Stimulated activated memory B cell treated with anti-CD40 and anti-IgM and Interleukin-4, amounts not matched to agents 10 μg/mL and 1 μg/mL and 100 μg/mL, for 72 hours (primary cell): ENCODE data around the gene WASHC3.

Experiments
- ATAC-seq: fragments of 150-1000 bp; cut with Tn5 transposase; 2 replicates; pipeline ENCODE4 v1.10.0; 2021
- H3K27ac Mint-ChIP-seq: one replicate; pipeline ENCODE4 v1.8.0; 2022; ENCODE audit warnings: mild to moderate bottlenecking, mixed read lengths
- H3K27me3 Mint-ChIP-seq: one replicate; pipeline ENCODE4 v1.8.0; 2022; ENCODE audit warnings: mixed read lengths
- H3K36me3 Mint-ChIP-seq: one replicate; pipeline ENCODE4 v1.8.0; 2022; ENCODE audit warnings: mixed read lengths
- H3K4me1 Mint-ChIP-seq: one replicate; pipeline ENCODE4 v1.8.0; 2022; ENCODE audit warnings: mixed read lengths
- H3K4me3 Mint-ChIP-seq: one replicate; pipeline ENCODE4 v1.8.0; 2022; ENCODE audit warnings: mild to moderate bottlenecking, moderate library complexity, mixed read lengths
- H3K9me3 Mint-ChIP-seq: one replicate; pipeline ENCODE4 v1.8.0; 2022; ENCODE audit warnings: mixed read lengths

Gene WASHC3

GRCh38 chr12:102061096-102061559, 663 bp downstream of the WASHC3 start:
- Mint-ChIP-seq H3K27ac (peak overlapping the region; percentile 97), H3K27me3 (no peaks in the 10 kb centered on the region), H3K4me1 (peaks cover 16% of the 10 kb centered on the region), H3K9me3 (no peaks in the 10 kb centered on the region), H3K4me3 (peak overlapping the region; percentile 95), H3K36me3 (peaks cover 34% of the 10 kb centered on the region)
- peak; percentile 79 for ATAC-seq

- H3K9me3 Mint-ChIP-seq: no peaks in the 10 kb centered on the region
- H3K4me1 Mint-ChIP-seq: peaks cover 22% of the 10 kb centered on the region
- H3K4me3 Mint-ChIP-seq: no peak overlapping the region
- no peaks in the 10 kb centered on the region for H3K27me3 Mint-ChIP-seq
- H3K27ac Mint-ChIP-seq: no peak overlapping the region
- no peak for ATAC-seq
- peaks cover 52% of the 10 kb centered on the region for H3K36me3 Mint-ChIP-seq
These were observed 2.4 kb downstream of the WASHC3 start for GRCh38 chr12:102059343-102059742.

- H3K9me3 Mint-ChIP-seq: no peaks in the 10 kb centered on the region
- ATAC-seq: no peak
- H3K36me3 Mint-ChIP-seq: peaks cover 63% of the 10 kb centered on the region
- H3K4me3 Mint-ChIP-seq: no peak overlapping the region
- H3K27ac Mint-ChIP-seq: no peak overlapping the region
- H3K4me1 Mint-ChIP-seq: peaks cover 53% of the 10 kb centered on the region
- H3K27me3 Mint-ChIP-seq: no peaks in the 10 kb centered on the region
These were observed 7.4 kb downstream of the WASHC3 start for GRCh38 chr12:102054345-102054744.

- Mint-ChIP-seq H3K4me1 (peaks cover 47% of the 10 kb centered on the region), H3K27me3 (no peaks in the 10 kb centered on the region), H3K27ac (no peak overlapping the region), H3K4me3 (no peak overlapping the region), H3K9me3 (no peaks in the 10 kb centered on the region), H3K36me3 (peaks cover 52% of the 10 kb centered on the region)
- no peak for ATAC-seq
These were observed 8.8 kb downstream of the WASHC3 start for GRCh38 chr12:102053062-102053349.

GRCh38 chr12:102052192-102053061, 9.4 kb downstream of the WASHC3 start:
- Mint-ChIP-seq H3K27ac (peak overlapping the region; percentile 25), H3K9me3 (no peaks in the 10 kb centered on the region), H3K4me3 (no peak overlapping the region), H3K27me3 (no peaks in the 10 kb centered on the region), H3K36me3 (peaks cover 47% of the 10 kb centered on the region), H3K4me1 (peaks cover 42% of the 10 kb centered on the region)
- ATAC-seq: no peak

GRCh38 chr12:102051431-102051965, 10.3 kb downstream of the WASHC3 start:
- peak overlapping the region; percentile 25 for H3K27ac Mint-ChIP-seq
- no peak overlapping the region for H3K4me3 Mint-ChIP-seq
- H3K27me3 Mint-ChIP-seq: no peaks in the 10 kb centered on the region
- ATAC-seq: no peak
- H3K4me1 Mint-ChIP-seq: peaks cover 37% of the 10 kb centered on the region
- no peaks in the 10 kb centered on the region for H3K9me3 Mint-ChIP-seq
- H3K36me3 Mint-ChIP-seq: peaks cover 37% of the 10 kb centered on the region

- no peaks in the 10 kb centered on the region for H3K27me3 Mint-ChIP-seq
- H3K4me3 Mint-ChIP-seq: no peak overlapping the region
- peak overlapping the region; percentile 25 for H3K27ac Mint-ChIP-seq
- ATAC-seq: no peak
- peaks cover 31% of the 10 kb centered on the region for H3K36me3 Mint-ChIP-seq
- H3K4me1 Mint-ChIP-seq: peaks cover 36% of the 10 kb centered on the region
- H3K9me3 Mint-ChIP-seq: no peaks in the 10 kb centered on the region
These were observed 10.9 kb downstream of the WASHC3 start for GRCh38 chr12:102050660-102051430.

- H3K4me1 Mint-ChIP-seq: no peaks in the 10 kb centered on the region
- no peak overlapping the region for H3K27ac Mint-ChIP-seq
- ATAC-seq: no peak
- no peak overlapping the region for H3K4me3 Mint-ChIP-seq
- no peaks in the 10 kb centered on the region for H3K9me3 Mint-ChIP-seq
- H3K27me3 Mint-ChIP-seq: no peaks in the 10 kb centered on the region
- peaks cover 6% of the 10 kb centered on the region for H3K36me3 Mint-ChIP-seq
These were observed 17.9 kb downstream of the WASHC3 start for GRCh38 chr12:102043928-102044327.

- Mint-ChIP-seq H3K4me3 (no peak overlapping the region), H3K27ac (no peak overlapping the region), H3K9me3 (no peaks in the 10 kb centered on the region), H3K27me3 (no peaks in the 10 kb centered on the region), H3K36me3 (peaks cover 53% of the 10 kb centered on the region), H3K4me1 (no peaks in the 10 kb centered on the region)
- no peak for ATAC-seq
These were observed 27.6 kb downstream of the WASHC3 start for GRCh38 chr12:102033991-102034745.

GRCh38 chr12:102031852-102032251, 29.9 kb downstream of the WASHC3 start:
- no peak overlapping the region for H3K4me3 Mint-ChIP-seq
- peaks cover 57% of the 10 kb centered on the region for H3K36me3 Mint-ChIP-seq
- H3K4me1 Mint-ChIP-seq: no peaks in the 10 kb centered on the region
- no peaks in the 10 kb centered on the region for H3K9me3 Mint-ChIP-seq
- ATAC-seq: no peak
- H3K27me3 Mint-ChIP-seq: no peaks in the 10 kb centered on the region
- no peak overlapping the region for H3K27ac Mint-ChIP-seq

- Mint-ChIP-seq H3K27me3 (no peaks in the 10 kb centered on the region), H3K4me1 (no peaks in the 10 kb centered on the region), H3K4me3 (no peak overlapping the region), H3K9me3 (no peaks in the 10 kb centered on the region), H3K27ac (no peak overlapping the region), H3K36me3 (peaks cover 42% of the 10 kb centered on the region)
- ATAC-seq: no peak
These were observed 32.6 kb downstream of the WASHC3 start for GRCh38 chr12:102029141-102029540.

- no peak for ATAC-seq
- Mint-ChIP-seq H3K9me3 (no peaks in the 10 kb centered on the region), H3K27ac (no peak overlapping the region), H3K4me3 (no peak overlapping the region), H3K36me3 (peaks cover 35% of the 10 kb centered on the region), H3K4me1 (no peaks in the 10 kb centered on the region), H3K27me3 (no peaks in the 10 kb centered on the region)
These were observed 35.1 kb downstream of the WASHC3 start for GRCh38 chr12:102026728-102027127.

GRCh38 chr12:102024765-102025164, 37.0 kb downstream of the WASHC3 start:
- Mint-ChIP-seq H3K9me3 (no peaks in the 10 kb centered on the region), H3K36me3 (peaks cover 49% of the 10 kb centered on the region), H3K27ac (no peak overlapping the region)

GRCh38 chr12:102023343-102023930, 38.4 kb downstream of the WASHC3 start:
- Mint-ChIP-seq H3K27me3 (no peaks in the 10 kb centered on the region), H3K36me3 (peaks cover 43% of the 10 kb centered on the region), H3K4me3 (no peak overlapping the region), H3K27ac (no peak overlapping the region), H3K4me1 (no peaks in the 10 kb centered on the region), H3K9me3 (no peaks in the 10 kb centered on the region)
- no peak for ATAC-seq

More at GRCh38 chr12:102024765-102025164, 37.0 kb downstream of the WASHC3 start:
- no peak for ATAC-seq
- no peak overlapping the region for H3K4me3 Mint-ChIP-seq
- H3K4me1 Mint-ChIP-seq: no peaks in the 10 kb centered on the region
- H3K27me3 Mint-ChIP-seq: no peaks in the 10 kb centered on the region

GRCh38 chr12:102022286-102022685, 39.5 kb downstream of the WASHC3 start:
- ATAC-seq: no peak
- no peaks in the 10 kb centered on the region for H3K27me3 Mint-ChIP-seq
- H3K36me3 Mint-ChIP-seq: peaks cover 48% of the 10 kb centered on the region
- no peaks in the 10 kb centered on the region for H3K4me1 Mint-ChIP-seq
- H3K4me3 Mint-ChIP-seq: no peak overlapping the region
- no peaks in the 10 kb centered on the region for H3K9me3 Mint-ChIP-seq
- H3K27ac Mint-ChIP-seq: no peak overlapping the region
